ENCODE measurements around the gene PRKAG1.

- TF ChIP-seq CTCF (IDR thresholded peaks at IDR 0.05): no peak
- TF ChIP-seq POLR2A (IDR thresholded peaks at IDR 0.05): no peak
- TF ChIP-seq POLR2AphosphoS5 (IDR thresholded peaks at IDR 0.05): no peak
- no peak for TF ChIP-seq EP300 (IDR thresholded peaks at IDR 0.05)
These were observed 9.6 kb downstream of the PRKAG1 start for GRCh38 chr12:49008943-49009342.

All from gastroesophageal sphincter (tissue), 3 donors.